COLO829 (cell line): Measurements from ENCODE around the gene RBPMS2.

Experiments used
- DNase-seq: peaks from one replicate; pipeline ENCODE4 v3.0.0; 2012; ENCODE audit warnings: low spot score

The RBPMS2 gene

DNA sequence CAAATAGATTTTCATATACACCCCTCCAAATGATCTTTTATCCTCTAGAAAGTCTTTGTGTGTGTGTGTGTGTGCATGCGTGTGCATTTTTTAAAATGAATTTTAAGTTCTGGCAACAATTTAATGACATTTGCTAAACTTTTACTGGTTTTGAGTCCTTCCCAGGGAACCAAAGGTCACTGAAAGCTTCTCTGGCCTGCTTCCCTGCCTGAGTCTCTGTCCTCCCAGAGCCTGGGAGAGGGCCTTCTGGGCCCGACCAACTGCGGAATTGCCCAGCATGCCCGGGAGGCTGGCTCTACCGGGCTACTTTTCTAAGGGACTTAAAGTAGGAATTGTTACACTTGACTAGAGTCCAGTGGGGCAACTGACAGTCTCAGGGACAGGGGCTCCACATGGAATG lies 7.4 kb upstream of the RBPMS2 start:
- DNase-seq = no peak

DNA sequence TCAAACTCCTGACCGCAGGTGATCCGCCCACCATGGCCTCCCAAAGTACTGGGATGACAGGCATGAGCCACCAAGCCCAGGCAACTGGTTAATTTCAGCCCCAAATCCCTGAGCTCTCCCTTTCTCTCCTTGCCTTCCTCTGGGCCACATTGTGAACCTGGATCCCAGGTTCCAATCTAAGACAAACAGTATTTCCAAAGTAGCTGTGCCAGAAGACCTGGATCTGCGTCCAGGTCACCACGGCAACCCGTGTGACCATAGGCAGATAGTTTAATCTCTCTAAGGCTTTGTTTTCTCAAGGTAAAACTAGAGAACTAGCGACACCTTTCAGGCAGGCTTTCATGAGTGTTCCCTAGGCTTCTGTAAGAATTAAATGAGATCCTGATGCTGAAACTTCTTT lies 5.9 kb upstream of the RBPMS2 start:
- no peak for DNase-seq

GRCh38 chr15:64780600-64781156 lies 5.3 kb upstream of the RBPMS2 start:
- no peak for DNase-seq

DNA sequence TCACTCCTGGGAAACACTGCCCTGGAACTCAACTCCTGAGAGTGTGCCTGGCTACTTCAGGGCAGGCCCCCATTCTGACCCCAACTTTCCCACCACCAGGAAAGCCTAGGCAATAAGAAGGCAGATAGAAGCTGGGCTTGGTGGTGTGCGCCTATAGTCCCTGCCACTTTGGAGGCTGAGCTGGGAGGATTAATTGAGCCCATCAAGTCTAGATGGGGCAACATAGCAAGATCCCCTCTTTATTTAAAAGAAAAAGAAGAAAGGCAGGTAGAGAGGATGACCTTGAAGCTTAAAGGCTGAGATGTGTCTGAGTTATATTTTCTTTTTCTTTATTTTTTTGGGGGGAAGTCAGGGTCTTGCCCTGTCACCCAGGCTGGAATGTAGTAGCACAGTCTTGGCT lies 4.2 kb upstream of the RBPMS2 start:
- DNase-seq = no peak

DNA sequence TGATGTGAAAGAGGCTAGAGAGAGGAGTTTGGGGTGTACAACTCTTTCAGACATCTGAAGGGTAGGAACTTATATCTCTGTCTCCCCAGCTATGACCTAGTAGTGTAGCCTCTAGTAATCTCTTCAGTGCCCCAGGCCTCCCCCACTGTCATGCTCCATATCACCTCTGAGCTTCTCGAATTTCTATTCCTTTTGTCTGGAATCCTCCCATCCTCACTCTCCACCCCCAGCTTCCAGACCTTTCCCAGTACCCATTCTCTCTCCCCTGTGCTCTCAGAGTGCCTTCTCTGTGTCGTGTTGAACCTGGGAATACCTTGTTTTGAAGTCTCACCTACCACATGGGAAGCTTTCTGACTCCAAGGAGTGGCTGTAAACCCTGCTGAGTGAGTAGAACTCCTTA lies 3.6 kb upstream of the RBPMS2 start:
- DNase-seq = no peak

GRCh38 chr15:64776402-64776786 lies 1.0 kb upstream of the RBPMS2 start:
- no peak for DNase-seq

GRCh38 chr15:64774629-64775493 lies 528 bp downstream of the RBPMS2 start:
- no peak for DNase-seq

GRCh38 chr15:64774037-64774628 lies 1.3 kb downstream of the RBPMS2 start:
- no peak for DNase-seq

GRCh38 chr15:64773606-64774005 lies 1.8 kb downstream of the RBPMS2 start:
- DNase-seq = no peak

DNA sequence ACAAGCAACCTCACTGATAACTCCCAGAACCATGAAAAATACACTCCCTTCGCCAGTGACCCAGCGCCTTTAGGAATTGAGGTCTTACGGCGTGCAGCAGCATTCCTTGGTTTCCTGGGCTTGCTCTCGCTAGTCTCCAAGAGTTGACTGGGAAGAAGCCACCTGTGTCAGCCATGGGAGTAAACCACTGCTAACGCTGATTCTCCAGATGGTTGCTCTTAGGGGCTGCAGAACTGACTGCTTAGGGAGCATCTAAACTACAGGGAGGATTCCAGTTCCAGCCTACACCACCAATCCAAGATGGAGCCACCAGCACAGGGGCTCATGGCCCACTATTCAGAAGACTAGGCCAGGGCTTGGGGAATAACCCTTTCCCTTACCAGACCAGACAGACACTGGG lies 2.4 kb downstream of the RBPMS2 start:
- DNase-seq = no peak

DNA sequence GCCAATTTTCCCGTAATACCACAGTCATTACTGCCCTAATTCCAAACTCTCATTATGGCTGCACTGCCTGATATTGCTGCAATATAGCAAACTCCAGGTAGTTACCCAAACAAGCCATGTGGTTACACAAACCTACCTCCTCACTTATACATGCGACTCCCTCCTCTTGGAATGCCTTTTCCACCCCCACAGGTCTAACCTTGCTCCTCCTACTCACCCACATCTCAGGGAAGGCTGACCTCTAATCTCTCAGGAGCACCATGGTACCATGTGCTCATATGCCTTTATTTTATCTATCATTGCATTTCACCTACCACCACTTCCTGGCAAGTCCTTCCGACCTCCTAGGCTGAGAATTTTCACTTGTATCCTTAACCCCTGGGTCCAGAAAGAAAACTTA lies 2.9 kb downstream of the RBPMS2 start:
- no peak for DNase-seq

DNA sequence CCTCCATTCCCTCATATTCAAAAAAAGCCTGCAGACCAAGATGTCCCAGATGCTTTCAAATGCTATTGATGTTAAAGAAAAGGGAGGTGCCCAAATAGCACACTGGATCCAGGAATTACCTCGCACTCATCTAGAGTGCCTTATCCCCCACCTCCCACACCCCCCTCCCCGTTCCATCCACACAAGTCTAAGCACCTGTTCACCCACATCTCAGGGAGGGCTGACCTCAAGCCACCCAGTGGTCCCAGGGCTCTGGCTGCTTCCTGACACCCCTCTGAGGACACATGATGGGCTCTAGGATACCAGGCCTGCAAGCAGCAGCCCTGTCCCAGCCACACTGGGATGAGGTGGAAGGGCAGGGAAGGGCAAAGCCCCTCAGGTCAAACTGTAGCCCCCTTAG lies 4.8 kb downstream of the RBPMS2 start:
- DNase-seq = no peak

- no peak for DNase-seq
These were observed 8.2 kb downstream of the RBPMS2 start for GRCh38 chr15:64767203-64767602.

GRCh38 chr15:64766058-64766457 lies 9.3 kb downstream of the RBPMS2 start:
- no peak for DNase-seq

DNA sequence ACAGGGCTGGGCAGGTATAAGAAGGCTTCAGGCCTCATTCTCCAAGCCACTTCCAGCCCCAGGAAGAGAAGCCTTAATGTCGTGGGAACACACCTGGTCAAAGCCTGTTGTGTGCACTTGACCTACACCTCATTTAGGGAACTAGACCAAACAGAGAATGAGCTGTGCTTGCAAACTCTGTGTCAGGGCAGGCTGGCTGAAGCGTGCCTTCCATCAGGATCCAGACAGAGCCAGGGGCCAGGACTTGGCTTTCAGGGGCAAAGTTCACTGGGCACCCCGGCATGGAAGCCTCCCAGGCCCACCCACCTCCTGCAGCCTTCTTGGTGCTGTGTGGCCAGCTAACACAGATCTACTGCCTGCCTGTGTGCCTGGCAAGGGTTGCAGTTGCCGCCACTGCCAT lies 11.5 kb downstream of the RBPMS2 start:
- no peak for DNase-seq

GRCh38 chr15:64763462-64763861 lies 11.9 kb downstream of the RBPMS2 start:
- DNase-seq = no peak

GRCh38 chr15:64763021-64763420 lies 12.4 kb downstream of the RBPMS2 start:
- no peak for DNase-seq

DNA sequence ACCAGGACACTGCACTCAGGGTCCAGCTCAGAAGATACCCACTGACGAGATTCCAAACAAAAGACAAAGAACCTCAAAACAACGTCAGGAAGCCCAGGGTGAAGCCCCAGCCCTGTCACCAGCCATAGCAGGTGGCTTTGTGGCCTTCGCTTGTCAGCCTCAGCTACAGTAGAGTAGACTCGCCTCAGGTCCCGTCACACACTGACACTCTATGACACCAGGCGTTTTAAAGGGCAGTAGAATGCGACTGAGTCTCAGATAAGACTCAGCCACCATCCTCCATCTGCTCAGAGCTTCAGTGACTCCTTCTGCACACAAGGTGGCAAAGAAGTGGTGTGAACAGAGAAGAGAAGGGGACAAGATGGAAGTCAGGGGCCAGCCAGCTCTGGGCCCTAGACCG lies 12.8 kb downstream of the RBPMS2 start:
- DNase-seq = no peak

DNA sequence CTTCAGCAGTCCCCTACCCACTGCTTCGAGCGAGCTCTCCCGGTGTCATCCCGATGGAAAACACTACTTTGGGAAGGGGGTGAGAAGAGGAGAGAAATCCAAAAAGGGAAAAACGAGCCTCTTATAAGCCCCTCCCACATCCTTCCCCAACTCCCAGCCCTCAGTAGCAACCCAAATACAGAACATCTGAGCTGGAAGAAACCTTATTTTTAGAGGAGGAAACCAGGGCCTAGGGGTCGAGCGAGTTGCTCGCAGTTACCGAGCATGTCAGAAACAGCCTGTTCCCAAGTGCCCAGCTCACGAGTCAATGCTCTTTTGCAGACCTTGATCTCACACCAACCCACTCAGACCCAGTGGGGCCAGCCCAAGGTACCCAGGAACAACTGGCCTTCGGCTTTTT lies 14.2 kb downstream of the RBPMS2 start:
- no peak for DNase-seq

- DNase-seq = no peak
These were observed 15.3 kb downstream of the RBPMS2 start for GRCh38 chr15:64760056-64760455.

- no peak for DNase-seq
These were observed 19.9 kb downstream of the RBPMS2 start for GRCh38 chr15:64755427-64755940.

DNA sequence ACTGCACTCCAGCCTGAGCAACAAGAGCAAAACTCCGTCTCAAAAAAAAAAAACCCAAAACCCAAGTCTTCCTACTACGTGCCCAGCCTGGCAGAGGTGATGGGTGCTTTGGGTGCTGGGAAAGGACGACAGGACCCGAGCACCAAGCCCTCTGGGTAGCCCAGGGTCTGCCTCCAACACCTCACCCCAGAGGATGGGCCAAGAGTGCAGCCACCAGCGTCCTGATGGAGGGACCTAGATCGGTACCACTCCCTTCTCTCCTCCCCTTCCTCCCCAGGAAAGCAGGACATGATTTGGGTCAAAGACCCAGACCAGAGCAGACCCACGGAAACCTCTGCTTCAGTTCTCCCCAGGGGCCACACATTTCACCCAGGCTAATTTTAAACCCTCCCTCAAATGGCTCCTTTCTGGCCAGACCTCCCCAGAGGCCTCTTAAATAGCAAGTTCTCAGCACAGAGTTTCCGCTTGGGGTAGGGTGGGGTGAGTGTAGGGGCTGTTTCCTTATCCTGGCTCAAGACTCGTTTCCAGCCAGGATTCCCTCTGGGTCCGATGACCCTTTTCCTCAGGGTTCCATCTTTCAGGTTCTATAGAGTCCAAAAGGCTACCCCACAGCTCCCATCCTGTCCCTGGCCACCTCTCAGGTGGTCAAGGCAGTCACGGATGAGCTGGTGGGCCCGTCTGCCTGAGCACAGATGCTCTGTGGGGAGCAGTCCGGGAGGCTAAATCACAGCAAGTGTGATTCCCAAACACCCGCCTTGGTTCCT lies 20.5 kb downstream of the RBPMS2 start:
- DNase-seq = no peak
